Measurements from ENCODE around the gene KHDC4. TPM values are rescaled to one million over a fixed set of nuclear protein-coding genes. Genes with fewer than 3 reads are reported as not detected.

Gene KHDC4
- 28.1 and 32.1 TPM in 2 replicates for total RNA-seq (2014; rRNA removed; shearing (Covaris generic))
- 19.3 and 31.1 TPM in 2 replicates for polyA plus RNA-seq (2015; cell fraction: cytosol; rRNA removed)
- 269 and 309 TPM in 2 replicates for polyA plus RNA-seq (2015; cell fraction: nucleus; rRNA removed)

GRCh38 chr1:155934097-155934935 lies at the start of gene KHDC4:
Gene KHDC4 (minus strand): TSS chr1:155934413. CDS start chr1:155934373, 40 bp downstream.
- in situ Hi-C loops (cut with HindIII; ENCODE audit: low pct_unique_long_range_greater_than_20kb, low sequenced_read_pairs), result no loop called here
- DNase-seq (ENCODE audit: low read depth, low spot score), result peak; percentile 99

DNA sequence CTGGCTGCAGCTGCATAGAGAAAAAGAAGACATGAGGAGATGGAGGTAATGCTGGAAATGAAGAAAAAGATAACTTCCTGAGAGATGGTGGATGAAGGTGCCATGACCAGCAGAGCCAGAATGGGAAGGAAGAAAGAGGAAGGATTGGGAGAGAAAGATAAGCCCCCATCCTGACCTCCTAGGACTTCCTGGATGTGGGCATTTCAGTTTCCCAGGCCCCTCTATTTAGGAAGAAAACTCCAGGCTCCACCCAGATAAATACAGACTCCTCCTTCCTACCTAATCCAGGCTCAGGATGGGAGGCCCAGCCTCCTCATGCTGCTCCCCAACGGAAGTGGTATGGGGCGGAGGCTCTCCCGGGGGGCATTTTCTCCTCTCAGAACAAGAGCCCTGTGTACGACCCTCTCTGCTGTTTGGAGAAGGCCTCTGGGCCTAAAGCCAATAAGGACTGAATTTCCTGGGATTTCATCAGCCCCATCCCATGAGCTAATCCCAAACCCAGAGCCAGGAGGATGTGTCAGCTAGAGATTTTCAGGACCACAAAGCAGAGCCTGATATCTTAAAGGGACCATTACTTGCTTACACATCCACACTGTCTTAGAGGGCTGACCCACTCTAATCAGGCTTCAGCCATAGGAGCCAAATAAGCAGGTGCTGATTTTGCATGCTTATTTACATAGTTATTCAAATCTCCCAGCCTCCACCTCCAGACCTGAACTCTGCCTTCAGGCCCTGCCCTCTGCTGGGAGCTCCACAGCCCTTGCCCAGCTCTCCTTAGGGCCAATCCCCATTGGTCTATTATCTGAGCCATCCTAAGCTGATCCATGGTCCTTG lies 49.2 kb upstream of the KHDC4 start:
- in situ Hi-C loops (cut with HindIII; ENCODE audit: low pct_unique_long_range_greater_than_20kb, low sequenced_read_pairs), result no loop called here
- DNase-seq (ENCODE audit: low read depth, low spot score), result peak; percentile 99

DNA sequence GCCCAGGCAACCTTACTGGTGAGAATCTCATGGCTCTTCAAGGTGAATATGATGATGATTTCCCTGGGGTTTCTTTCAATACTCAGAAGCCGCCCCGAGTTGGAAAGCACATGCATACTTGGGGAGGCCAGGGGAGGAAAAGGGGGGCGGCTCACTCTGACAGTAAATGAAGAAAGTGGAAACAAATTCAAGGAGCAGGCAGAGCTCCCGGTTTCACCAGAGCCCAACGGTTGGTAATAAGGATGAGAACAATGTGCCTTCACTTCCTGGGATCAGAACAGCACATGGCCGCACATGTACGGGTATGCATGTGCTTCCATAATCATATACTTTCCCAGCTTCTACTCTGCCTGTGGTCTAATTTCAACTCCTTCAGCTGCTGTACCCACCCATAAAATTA lies 47.9 kb upstream of the KHDC4 start:
- in situ Hi-C loops (cut with HindIII; ENCODE audit: low pct_unique_long_range_greater_than_20kb, low sequenced_read_pairs), result no loop called here

DNA sequence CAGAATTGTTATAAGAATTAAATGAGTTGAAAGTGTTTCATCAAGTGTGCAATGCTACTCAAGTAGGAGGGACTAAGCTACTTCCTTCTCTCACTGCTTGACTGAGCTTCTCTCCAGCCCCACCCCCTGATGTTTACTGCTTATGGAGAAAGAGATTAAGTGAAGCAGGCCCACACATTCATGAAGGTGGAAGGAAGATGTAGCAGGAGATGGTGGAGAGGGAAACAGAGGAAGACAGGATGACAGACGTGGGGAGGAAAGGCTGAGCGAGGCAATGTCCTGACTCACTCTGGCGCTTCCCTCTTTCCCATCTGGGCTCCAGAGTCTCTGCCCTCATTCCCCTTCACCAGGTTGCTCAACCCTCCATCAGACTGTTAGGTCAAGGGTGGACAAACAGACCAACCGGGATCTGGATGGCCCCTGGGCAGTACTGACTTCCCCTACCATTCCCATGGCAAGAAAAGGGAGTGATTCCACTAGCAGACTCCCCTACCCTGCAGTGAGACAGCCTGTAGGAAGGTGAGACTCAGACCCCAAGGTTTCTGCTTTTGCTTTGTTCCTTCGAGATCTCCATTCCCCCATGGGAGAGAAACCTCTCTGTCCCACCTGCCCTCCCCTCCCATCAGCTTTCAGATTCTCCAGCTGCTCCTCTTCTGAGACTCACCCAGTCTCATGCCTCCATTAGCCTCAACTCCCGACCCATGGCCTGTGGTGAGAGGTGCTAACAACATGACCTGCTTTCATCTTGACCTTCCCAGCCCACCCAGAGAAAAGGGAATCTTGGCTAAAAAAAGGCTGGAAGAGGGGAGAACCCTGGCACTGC lies 47.3 kb upstream of the KHDC4 start:
- in situ Hi-C loops (cut with HindIII; ENCODE audit: low pct_unique_long_range_greater_than_20kb, low sequenced_read_pairs), result no loop called here
- peak; percentile 29 for DNase-seq (ENCODE audit: low read depth, low spot score)

More for the DNA sequence above, 47.9 kb upstream of the KHDC4 start:
- DNase-seq (ENCODE audit: low read depth, low spot score), result no peak

DNA sequence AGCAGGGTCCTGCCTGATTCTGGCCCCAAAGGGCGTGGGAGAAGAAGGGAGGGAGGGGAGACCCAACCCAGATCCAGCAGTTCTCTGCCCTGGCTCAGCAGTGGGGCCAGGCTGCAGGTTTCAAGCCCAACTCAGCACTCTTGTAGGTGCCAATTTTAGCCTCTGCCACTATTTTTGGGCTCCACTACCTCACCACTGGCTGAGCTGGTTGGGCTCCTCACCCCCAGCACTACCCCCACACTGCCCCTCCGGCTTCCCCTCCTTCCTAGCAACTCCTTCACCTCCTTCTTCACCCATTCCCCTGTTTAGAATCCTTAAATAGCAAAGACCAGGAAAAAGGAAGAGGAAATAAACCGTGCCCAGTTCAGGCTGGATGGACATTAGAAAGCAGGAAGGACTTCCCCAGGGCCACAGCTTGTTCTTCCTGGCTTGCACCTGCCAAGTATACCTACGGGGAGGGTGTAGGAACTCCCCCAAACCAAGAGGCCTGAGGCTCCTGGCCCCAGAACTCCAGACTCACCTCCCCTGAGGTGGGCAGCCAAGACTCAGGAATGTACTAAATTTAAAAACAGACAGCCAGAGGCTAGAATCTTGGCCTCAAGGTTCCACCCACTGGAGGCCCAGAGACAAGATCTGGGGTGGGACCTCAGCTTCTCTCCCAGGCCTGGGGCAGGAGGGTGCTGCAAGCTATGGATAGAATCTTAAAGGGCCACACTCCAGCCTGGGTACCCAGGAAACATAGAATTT lies 45.6 kb upstream of the KHDC4 start:
- no peak for DNase-seq (ENCODE audit: low read depth, low spot score)

DNA sequence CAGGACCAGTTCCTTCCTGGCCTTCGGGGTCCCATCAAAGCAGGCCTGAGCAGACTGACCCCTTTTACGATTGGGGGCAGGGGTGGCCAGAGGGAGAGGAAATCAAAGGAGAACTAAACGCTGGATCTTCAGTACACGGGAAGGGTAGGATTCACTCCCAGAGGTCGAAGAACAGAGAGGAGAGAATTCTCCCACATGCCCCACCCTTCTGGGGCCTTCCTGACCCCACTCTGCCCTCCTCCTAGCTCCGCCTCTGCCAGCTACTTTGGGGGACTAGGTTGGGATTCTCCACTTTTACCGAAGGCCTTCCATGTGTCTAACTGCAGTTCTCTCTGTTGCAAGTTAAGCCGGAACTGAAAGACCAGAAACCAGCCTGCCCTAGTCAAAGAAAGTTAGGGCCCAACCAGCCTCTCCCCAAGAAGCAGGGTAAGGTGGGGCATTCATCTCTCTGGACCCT lies 44.8 kb upstream of the KHDC4 start:
- in situ Hi-C loops (cut with HindIII; ENCODE audit: low pct_unique_long_range_greater_than_20kb, low sequenced_read_pairs), result no loop called here
- DNase-seq (ENCODE audit: low read depth, low spot score), result no peak

More for the DNA sequence above, 45.6 kb upstream of the KHDC4 start:
- in situ Hi-C loops (cut with HindIII; ENCODE audit: low pct_unique_long_range_greater_than_20kb, low sequenced_read_pairs), result no loop called here

DNA sequence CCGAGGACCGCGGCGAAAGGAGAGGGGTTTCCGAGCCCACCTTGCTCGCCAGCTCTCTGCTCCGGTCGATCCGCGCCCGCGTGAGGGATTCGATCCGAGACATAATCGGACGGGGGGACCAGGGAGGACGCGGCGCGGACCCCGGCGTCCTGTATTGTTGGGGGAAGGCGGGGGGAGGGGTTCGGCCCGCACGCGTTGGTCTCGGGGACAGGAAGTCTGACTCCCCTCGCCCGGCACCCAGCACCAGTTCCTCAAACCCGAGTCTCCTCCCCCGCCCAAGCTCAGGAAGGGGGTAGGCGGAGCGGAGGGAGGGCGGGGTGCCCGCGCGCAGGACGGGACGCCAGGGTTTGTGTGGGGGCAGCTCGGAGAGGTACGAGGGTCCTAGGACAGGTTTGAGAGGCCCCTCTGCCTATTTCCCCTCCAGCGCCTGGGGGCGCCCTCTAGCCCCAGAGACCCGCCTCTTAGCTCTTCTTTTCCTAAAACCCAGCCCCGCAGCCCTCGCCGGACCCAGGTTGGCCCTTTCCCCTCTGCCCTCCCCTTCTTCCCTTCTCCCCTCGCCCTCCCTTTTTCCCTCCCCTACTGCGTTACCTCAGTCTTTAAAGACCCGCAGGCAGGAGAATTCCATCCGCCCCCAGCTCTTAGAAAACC lies 44.2 kb upstream of the KHDC4 start, which contains the start of gene ARHGEF2:
TSS of gene ARHGEF2 (minus strand) at position 223 of the 648 bp plus-strand sequence. CDS start at position 103, 120 bp downstream.
- peak; percentile 31 for DNase-seq (ENCODE audit: low read depth, low spot score)

GRCh38 chr1:155977690-155978324 lies 43.6 kb upstream of the KHDC4 start:
- in situ Hi-C loops (cut with HindIII; ENCODE audit: low pct_unique_long_range_greater_than_20kb, low sequenced_read_pairs), result no loop called here
- no peak for DNase-seq (ENCODE audit: low read depth, low spot score)

More for the DNA sequence above, 44.2 kb upstream of the KHDC4 start, which contains the start of gene ARHGEF2:
- in situ Hi-C loops (cut with HindIII; ENCODE audit: low pct_unique_long_range_greater_than_20kb, low sequenced_read_pairs), result no loop called here

- in situ Hi-C loops (cut with HindIII; ENCODE audit: low pct_unique_long_range_greater_than_20kb, low sequenced_read_pairs), result no loop called here
- DNase-seq (ENCODE audit: low read depth, low spot score), result no peak
Measured at GRCh38 chr1:155976913-155977689, 42.9 kb upstream of the KHDC4 start.

DNA sequence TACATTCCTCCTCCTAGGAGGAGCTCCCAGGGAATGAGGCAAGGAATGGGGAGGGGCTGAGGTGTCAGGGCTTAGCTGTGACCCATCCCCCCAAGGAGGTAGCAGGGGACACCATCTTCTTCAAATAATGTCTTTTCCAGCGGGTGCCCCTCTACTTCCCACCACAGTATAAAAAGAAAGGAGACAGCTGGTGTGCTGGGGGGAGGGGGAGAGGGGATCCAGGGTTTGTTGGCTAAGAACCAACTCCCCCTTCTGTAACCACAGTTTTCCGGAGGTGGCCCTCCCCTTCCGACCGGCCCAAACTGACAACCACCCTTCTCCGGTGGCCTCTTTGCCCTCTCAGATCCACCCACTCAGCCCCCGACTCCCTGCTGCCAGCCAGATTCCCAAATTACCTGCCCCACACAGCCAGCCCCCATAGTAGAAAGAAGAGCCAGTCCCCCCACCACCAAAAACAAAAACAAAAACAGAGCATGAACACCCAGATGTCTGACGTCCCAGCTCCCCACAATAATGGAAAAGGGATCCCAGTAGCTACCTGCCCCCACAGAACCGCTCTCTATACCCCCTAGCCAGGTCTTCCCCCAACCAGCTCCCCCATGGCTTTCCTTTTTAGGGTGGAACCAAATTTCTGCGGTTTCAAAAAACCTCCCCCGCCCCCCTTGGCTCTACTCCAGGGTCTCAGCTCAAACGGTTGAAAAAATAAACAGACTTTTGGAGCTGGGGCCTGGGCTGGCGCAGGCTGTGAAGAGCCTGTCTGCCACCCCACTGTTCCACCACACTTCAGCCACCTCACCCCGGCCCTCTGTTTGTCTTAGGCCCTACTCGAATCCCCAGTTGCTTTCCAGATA lies 42.1 kb upstream of the KHDC4 start:
- DNase-seq (ENCODE audit: low read depth, low spot score), result no peak
- in situ Hi-C loops (cut with HindIII; ENCODE audit: low pct_unique_long_range_greater_than_20kb, low sequenced_read_pairs), result no loop called here

GRCh38 chr1:155975375-155976061 lies 41.3 kb upstream of the KHDC4 start:
- no peak for DNase-seq (ENCODE audit: low read depth, low spot score)
- in situ Hi-C loops (cut with HindIII; ENCODE audit: low pct_unique_long_range_greater_than_20kb, low sequenced_read_pairs), result no loop called here

DNA sequence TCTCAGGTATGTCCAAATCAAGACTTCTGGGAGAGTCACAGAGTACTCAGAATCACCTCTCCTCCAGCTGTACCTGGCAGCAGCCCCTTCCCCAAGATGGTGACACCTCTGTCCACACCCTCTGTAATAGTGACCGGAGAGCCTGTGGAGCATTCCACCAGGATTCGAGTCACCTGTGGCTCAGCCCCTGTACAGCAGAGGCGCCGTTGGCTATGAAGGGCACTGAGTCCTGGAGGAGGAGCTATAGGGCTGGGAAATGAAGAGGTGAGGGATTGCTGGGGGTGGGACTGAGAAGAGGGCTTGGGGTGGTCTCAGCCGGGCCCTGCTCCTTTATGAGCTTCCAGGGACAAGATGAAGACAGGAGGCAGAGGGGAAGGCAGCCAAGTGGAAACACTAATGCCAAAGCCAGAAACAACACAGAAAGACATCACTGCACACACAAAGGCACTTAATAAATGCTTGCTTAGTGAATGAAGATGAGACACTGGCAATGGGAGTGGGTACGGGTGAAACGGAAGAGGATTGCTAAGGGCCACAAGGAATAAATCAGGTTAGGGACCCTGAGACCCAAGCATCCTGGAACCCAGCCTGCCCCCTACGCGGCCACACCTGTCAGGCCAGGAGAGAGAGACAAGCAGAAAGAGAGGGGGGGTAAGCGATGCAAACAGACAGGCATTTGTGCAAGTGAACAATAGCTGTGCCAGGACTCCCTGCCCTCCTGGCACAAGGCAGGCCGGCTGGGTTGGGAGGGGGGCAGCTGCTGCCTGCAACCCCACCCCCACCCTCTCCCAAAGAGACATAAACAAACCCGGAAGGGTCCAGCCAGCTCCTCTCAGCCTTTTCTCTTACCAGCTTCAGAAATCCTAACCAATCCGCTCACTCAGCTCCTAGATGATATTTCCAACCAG lies 40.2 kb upstream of the KHDC4 start:
- in situ Hi-C loops (cut with HindIII; ENCODE audit: low pct_unique_long_range_greater_than_20kb, low sequenced_read_pairs), result no loop called here
- no peak for DNase-seq (ENCODE audit: low read depth, low spot score)

DNA sequence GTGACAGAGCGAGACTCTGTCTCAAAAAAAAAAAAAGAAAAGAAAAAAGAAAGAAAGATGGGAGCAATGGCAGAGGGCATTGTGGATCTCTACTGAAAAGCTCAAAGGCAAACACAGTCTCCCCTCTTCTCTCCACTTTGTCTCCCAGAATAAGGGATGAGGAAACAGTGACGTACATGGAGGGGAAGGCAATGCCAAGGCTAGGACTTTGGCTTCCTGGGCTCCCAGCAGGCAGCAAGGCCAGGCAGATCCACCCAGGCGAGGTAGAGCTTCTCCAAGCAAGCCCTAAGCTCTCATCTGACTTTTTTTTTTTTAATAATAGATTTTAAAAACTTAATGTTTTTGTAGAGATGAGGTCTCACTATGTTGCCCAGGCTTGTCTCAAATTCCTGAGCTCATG lies 39.5 kb upstream of the KHDC4 start:
- no peak for DNase-seq (ENCODE audit: low read depth, low spot score)
- in situ Hi-C loops (cut with HindIII; ENCODE audit: low pct_unique_long_range_greater_than_20kb, low sequenced_read_pairs), result no loop called here
